HepG2 (cell line): Measurements from ENCODE around the gene JADE2. TPM values are rescaled to one million over a fixed set of nuclear protein-coding genes. Genes with fewer than 3 reads are reported as not detected.

Experiments used
- CEBPG ChIP-seq: IDR thresholded peaks from 2 replicates; pipeline ENCODE4 v1.6.1; 2016
- CENPX ChIP-seq: sonication (generic); formaldehyde crosslinking; IDR thresholded peaks from 2 replicates; pipeline ENCODE4 v1.9.0; 2021; ENCODE audit warnings: mild to moderate bottlenecking, missing genetic modification reagents, moderate library complexity
- GATAD2A ChIP-seq: IDR thresholded peaks from 2 replicates; pipeline ENCODE4 v1.6.1; 2016
- MEF2D ChIP-seq: sonication (generic); formaldehyde crosslinking; IDR thresholded peaks from 2 replicates; pipeline ENCODE4 v1.5.1; 2020; ENCODE audit warnings: mild to moderate bottlenecking, missing genetic modification reagents
- NFRKB ChIP-seq: fragments of 450-650 bp; IDR thresholded peaks from 2 replicates; pipeline ENCODE4 v1.6.1; 2017
- NR2F1 ChIP-seq, 2 experiments: fragments of 450-650 bp in 1 of 2; formaldehyde crosslinking in 1 of 2; IDR thresholded peaks; 2 replicates each; pipeline versions ENCODE4 v1.5.0 to v1.6.1; 2016 to 2020; ENCODE audit warnings: mild to moderate bottlenecking in 1 of 2, missing compliant biosample characterization in 1 of 2, missing genetic modification reagents in 1 of 2, moderate library complexity in 1 of 2
- SP2 ChIP-seq: sonication (generic); formaldehyde crosslinking; IDR thresholded peaks from 2 replicates; pipeline ENCODE4 v1.5.1; 2020; ENCODE audit warnings: mild to moderate bottlenecking, missing genetic modification reagents
- ZFP36L2 ChIP-seq: sonication (generic); formaldehyde crosslinking; IDR thresholded peaks from 2 replicates; pipeline ENCODE4 v1.4.0; 2020; ENCODE audit warnings: missing genetic modification reagents
- ZNF274 ChIP-seq: sonication (generic); formaldehyde crosslinking; IDR thresholded peaks from 2 replicates; pipeline ENCODE4 v1.5.1; 2020; ENCODE audit warnings: mild to moderate bottlenecking, missing genetic modification reagents
- ZNF331 ChIP-seq: sonication (generic); formaldehyde crosslinking; IDR thresholded peaks from 2 replicates; pipeline ENCODE4 v1.4.0; 2020; ENCODE audit warnings: missing genetic modification reagents
- ZNF367 ChIP-seq: sonication (generic); formaldehyde crosslinking; IDR thresholded peaks from 2 replicates; pipeline ENCODE4 v1.4.0; 2020; ENCODE audit warnings: missing genetic modification reagents, borderline replicate concordance
- ZNF569 ChIP-seq: sonication (generic); formaldehyde crosslinking; IDR thresholded peaks from 2 replicates; pipeline ENCODE4 v1.5.0; 2020; ENCODE audit warnings: mild to moderate bottlenecking, missing genetic modification reagents, moderate library complexity, borderline replicate concordance
- polyA plus RNA-seq, 8 experiments: library from polyadenylated mRNA; depleted of rRNA in 3 of 8; stranded (reverse) in 7 of 8; unstranded in 1 of 8; fragments of >200 nt; fragmentation: Illumina TruSeq in 4 of 8; extraction: Trizol in 4 of 8; gene quantifications; 2 replicates each; pipeline versions ENCODE4 v1.2.1 to v1.2.3, GENCODE V29; 2011 to 2016; ENCODE audit warnings: low read depth in 4 of 8, missing spikeins in 1 of 8, mixed read lengths in 1 of 8; ENCODE audit not compliant: insufficient read depth in 1 of 8
- total RNA-seq, 5 experiments: library from RNA; depleted of rRNA; stranded (reverse); fragments of >200 nt; fragmentation: Illumina TruSeq; extraction: Trizol; gene quantifications; 2 replicates each; pipeline ENCODE4 v1.2.3, GENCODE V29; 2016; ENCODE audit warnings: low read depth in 1 of 5
- TF ChIP-seq, protein P1 (sequence below): fragments of 450-650 bp; IDR thresholded peaks from 2 replicates; pipeline ENCODE4 v1.6.1; 2016

JADE2 gene
- total and polyA plus RNA-seq, 2 of the 13 experiments (the other 11 are each of a cell fraction or from before 2014, with no cell fraction given) = 7.5 to 15.1 TPM

DNA sequence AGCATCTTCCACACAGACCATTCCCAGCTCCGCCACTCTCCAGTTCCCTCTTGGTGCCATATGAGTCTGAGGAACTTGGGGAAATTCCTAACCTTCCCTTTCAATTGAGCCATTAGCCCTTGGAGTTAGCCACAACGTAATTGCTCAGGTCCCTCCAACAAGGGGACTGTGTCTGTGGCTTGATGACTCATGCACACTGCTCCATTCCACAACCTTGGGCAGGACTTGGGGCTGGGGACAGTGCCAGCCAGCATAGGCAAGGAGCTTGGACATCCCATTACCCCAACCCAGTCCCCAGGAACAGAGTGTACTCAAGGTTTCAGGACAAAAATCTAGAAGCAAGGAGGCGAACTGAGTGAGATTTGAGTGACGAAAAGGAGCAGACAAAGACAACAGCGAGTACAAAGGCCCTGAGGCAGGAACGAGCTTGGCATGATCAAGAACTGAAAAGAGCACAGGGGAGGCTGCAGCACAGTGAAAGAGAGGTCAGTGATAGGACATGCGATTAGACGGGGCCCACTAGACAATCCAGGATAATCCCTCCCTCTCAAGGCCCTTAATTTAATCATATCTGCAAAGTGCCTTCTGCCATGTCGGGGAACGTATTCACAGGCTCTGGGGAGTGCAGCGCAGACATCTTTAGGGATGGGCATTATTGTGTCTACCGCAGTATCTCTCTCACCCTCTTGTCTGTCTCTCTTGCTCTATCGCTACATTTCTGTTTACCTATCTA lies 16.0 kb upstream of the JADE2 start (continued):
- TF ChIP-seq, protein P1, sequence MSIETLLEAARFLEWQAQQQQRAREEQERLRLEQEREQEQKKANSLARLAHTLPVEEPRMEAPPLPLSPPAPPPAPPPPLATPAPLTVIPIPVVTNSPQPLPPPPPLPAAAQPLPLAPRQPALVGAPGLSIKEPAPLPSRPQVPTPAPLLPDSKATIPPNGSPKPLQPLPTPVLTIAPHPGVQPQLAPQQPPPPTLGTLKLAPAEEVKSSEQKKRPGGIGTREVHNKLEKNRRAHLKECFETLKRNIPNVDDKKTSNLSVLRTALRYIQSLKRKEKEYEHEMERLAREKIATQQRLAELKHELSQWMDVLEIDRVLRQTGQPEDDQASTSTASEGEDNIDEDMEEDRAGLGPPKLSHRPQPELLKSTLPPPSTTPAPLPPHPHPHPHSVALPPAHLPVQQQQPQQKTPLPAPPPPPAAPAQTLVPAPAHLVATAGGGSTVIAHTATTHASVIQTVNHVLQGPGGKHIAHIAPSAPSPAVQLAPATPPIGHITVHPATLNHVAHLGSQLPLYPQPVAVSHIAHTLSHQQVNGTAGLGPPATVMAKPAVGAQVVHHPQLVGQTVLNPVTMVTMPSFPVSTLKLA = no peak
- TF ChIP-seq SP2 (CRISPR knock-in tag) (no peak), ZFP36L2 (CRISPR knock-in tag) (no peak), ZNF569 (CRISPR knock-in tag) (no peak), NFRKB (no peak), ZNF274 (CRISPR knock-in tag) (no peak), ZNF367 (CRISPR knock-in tag) (no peak), MEF2D (CRISPR knock-in tag) (no peak), GATAD2A (0 out of 2 replicates have a peak, but pooled peaks have one; percentile 44), CENPX (CRISPR knock-in tag) (no peak), NR2F1 (CRISPR knock-in tag; IDR thresholded peaks at IDR 0.05) (no peak), ZNF331 (0 out of 2 replicates have a peak, but pooled peaks have one; percentile 13), CEBPG (CRISPR knock-in tag) (no peak)
- TF ChIP-seq, all 625 proteins: peak for 17
